WERI-Rb-1 (cell line): Measurements from ENCODE around the gene CEACAM6.

Experiments
- DNase-seq: peaks from one replicate; pipeline ENCODE4 v3.0.0-alpha.2; 2020
- H3K27ac ChIP-seq: fragments of 250-450 bp; sonication (Bioruptor Pico); 2 replicates; pipeline ENCODE4 v1.5.1; 2020; ENCODE audit warnings: mild to moderate bottlenecking, moderate library complexity
- H3K27me3 ChIP-seq: fragments of 250-450 bp; sonication (Bioruptor Pico); 2 replicates; pipeline ENCODE4 v1.5.1; 2021; ENCODE audit warnings: mild to moderate bottlenecking, low read depth, moderate library complexity; ENCODE audit not compliant: insufficient read depth, severe bottlenecking
- H3K36me3 ChIP-seq: fragments of 250-450 bp; sonication (Bioruptor Pico); 2 replicates; pipeline ENCODE4 v1.5.1; 2020; ENCODE audit warnings: mild to moderate bottlenecking, moderate library complexity
- H3K4me3 ChIP-seq: 2 replicates; pipeline ENCODE4 v1.5.1; 2011; ENCODE audit warnings: low read depth, mild to moderate bottlenecking, control low read depth, low read length
- H3K9me3 ChIP-seq: fragments of 250-450 bp; sonication (Bioruptor Pico); 2 replicates; pipeline ENCODE4 v1.5.1; 2021; ENCODE audit warnings: mild to moderate bottlenecking, moderate library complexity; ENCODE audit not compliant: severe bottlenecking
- CTCF ChIP-seq: IDR thresholded peaks from 2 replicates; pipeline ENCODE4 v1.5.1; 2011; ENCODE audit warnings: low read depth, mild to moderate bottlenecking, control low read depth, inconsistent platforms, low read length

The CEACAM6 gene

GRCh38 chr19:41740415-41741243, 14.7 kb upstream of the CEACAM6 start:
- H3K9me3 ChIP-seq, result no peaks in the 10 kb centered on the region
- H3K27me3 ChIP-seq, result peaks cover 69% of the 10 kb centered on the region
- no peak overlapping the region for H3K4me3 ChIP-seq
- TF ChIP-seq CTCF, result no peak
- no peak overlapping the region for H3K27ac ChIP-seq
- no peaks in the 10 kb centered on the region for H3K36me3 ChIP-seq
- no peak for DNase-seq

- no peak overlapping the region for H3K4me3 ChIP-seq
- no peaks in the 10 kb centered on the region for H3K36me3 ChIP-seq
- peaks cover 64% of the 10 kb centered on the region for H3K27me3 ChIP-seq
- TF ChIP-seq CTCF, result no peak
- no peak for DNase-seq
- no peaks in the 10 kb centered on the region for H3K9me3 ChIP-seq
- H3K27ac ChIP-seq, result no peak overlapping the region
Observed at GRCh38 chr19:41741244-41741554, 14.1 kb upstream of the CEACAM6 start.

- DNase-seq, result no peak
- H3K36me3 ChIP-seq, result no peaks in the 10 kb centered on the region
- no peaks in the 10 kb centered on the region for H3K9me3 ChIP-seq
- no peak for TF ChIP-seq CTCF
- peaks cover 55% of the 10 kb centered on the region for H3K27me3 ChIP-seq
- no peak overlapping the region for H3K27ac ChIP-seq
- H3K4me3 ChIP-seq, result no peak overlapping the region
Observed at GRCh38 chr19:41744850-41745249, 10.5 kb upstream of the CEACAM6 start.

- H3K36me3 ChIP-seq, result no peaks in the 10 kb centered on the region
- DNase-seq, result no peak
- TF ChIP-seq CTCF, result no peak
- H3K9me3 ChIP-seq, result no peaks in the 10 kb centered on the region
- H3K4me3 ChIP-seq, result no peak overlapping the region
- peaks cover 51% of the 10 kb centered on the region for H3K27me3 ChIP-seq
- no peak overlapping the region for H3K27ac ChIP-seq
Observed at GRCh38 chr19:41745756-41746155, 9.6 kb upstream of the CEACAM6 start.

- Histone ChIP-seq H3K36me3 (no peaks in the 10 kb centered on the region), H3K27me3 (peaks cover 54% of the 10 kb centered on the region), H3K9me3 (no peaks in the 10 kb centered on the region), H3K4me3 (no peak overlapping the region), H3K27ac (no peak overlapping the region)
- TF ChIP-seq CTCF, result peak; percentile 63
- peak; percentile 66 for DNase-seq
Observed at GRCh38 chr19:41746593-41747227, 8.6 kb upstream of the CEACAM6 start.
